B cell (primary cell): Measurements from ENCODE around the gene ZCCHC7.

Experiments
- EZH2 ChIP-seq: IDR thresholded peaks from 2 replicates; pipeline ENCODE4 v1.6.1; 2012; ENCODE audit warnings: borderline replicate concordance, low read depth, mild to moderate bottlenecking, moderate library complexity, low read length; ENCODE audit not compliant: insufficient read depth, poor library complexity, severe bottlenecking
- TF ChIP-seq, protein P1 (sequence below): fragments of 200-600 bp; IDR thresholded peaks from one replicate; pipeline ENCODE4 v1.8.0; 2022; ENCODE audit warnings: antibody characterized with exemption, mild to moderate bottlenecking

DNA sequence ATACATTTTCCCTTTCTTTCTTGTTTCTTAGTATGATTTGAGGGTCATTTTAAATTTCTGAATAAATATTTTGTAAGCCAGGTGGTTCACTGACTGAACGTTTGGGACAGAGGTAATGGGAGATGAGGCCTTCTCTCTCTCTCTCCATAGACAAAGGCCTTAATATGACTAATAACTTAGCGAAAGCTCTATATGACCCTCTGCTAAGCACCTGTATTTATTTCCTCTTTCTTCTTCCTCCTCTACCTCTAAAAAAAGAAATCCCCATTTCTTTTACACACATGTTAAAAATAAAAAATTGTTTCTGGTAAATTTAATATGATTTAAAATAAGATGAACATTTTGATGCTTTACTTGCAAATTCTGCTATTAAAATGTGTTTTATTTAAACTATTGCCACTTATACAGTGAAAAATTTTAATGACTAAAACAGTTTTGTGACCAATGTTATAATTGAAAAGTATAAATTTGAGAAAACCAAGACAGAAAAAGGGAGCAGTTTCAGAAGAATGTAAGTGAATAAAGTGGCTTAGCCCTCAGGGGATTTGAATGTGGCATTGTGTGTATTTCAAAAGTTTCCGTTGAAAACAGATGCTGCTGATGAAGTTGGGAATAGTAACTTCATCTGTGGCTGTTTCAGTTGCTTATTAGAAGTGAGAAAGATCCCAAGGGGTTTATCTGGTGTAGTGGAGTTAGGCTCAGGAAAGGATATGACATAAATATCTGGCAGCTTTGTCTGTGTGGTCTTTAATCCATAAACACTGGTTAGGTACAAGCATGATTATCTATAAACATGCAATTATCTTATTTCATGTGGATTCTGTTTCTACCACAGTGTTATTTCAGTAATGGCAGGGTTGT is 173.5 kb downstream of the ZCCHC7 start:
- TF ChIP-seq, protein P1, sequence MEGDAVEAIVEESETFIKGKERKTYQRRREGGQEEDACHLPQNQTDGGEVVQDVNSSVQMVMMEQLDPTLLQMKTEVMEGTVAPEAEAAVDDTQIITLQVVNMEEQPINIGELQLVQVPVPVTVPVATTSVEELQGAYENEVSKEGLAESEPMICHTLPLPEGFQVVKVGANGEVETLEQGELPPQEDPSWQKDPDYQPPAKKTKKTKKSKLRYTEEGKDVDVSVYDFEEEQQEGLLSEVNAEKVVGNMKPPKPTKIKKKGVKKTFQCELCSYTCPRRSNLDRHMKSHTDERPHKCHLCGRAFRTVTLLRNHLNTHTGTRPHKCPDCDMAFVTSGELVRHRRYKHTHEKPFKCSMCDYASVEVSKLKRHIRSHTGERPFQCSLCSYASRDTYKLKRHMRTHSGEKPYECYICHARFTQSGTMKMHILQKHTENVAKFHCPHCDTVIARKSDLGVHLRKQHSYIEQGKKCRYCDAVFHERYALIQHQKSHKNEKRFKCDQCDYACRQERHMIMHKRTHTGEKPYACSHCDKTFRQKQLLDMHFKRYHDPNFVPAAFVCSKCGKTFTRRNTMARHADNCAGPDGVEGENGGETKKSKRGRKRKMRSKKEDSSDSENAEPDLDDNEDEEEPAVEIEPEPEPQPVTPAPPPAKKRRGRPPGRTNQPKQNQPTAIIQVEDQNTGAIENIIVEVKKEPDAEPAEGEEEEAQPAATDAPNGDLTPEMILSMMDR = no peak
- no peak for TF ChIP-seq EZH2
